Spinal cord (tissue), 10 donors: ENCODE measurements around the gene IFI35. TPM values are rescaled to one million over a fixed set of nuclear protein-coding genes. Genes with fewer than 3 reads are reported as not detected.

ENCODE experiments used
- DNase-seq, 6 donors: peaks; one replicate each; pipeline versions ENCODE4 v3.0.0 to v3.0.0-alpha.2; 2013 to 2015; ENCODE audit warnings: low spot score in 6 of 6, low read depth in 4 of 6
- H3K27ac ChIP-seq: one replicate; pipeline ENCODE4 v1.5.1; 2013; ENCODE audit warnings: low read depth, low read length, control low read depth
- H3K27me3 ChIP-seq: one replicate; pipeline ENCODE4 v1.6.1; 2013; ENCODE audit warnings: low read length; ENCODE audit not compliant: control insufficient read depth, insufficient read depth
- H3K36me3 ChIP-seq: one replicate; pipeline ENCODE4 v1.6.1; 2013; ENCODE audit warnings: low read length; ENCODE audit not compliant: control insufficient read depth, insufficient read depth
- H3K4me1 ChIP-seq: one replicate; pipeline ENCODE4 v1.6.1; 2013; ENCODE audit warnings: low read length; ENCODE audit not compliant: control insufficient read depth, insufficient read depth
- H3K4me3 ChIP-seq: one replicate; pipeline ENCODE4 v1.5.1; 2013; ENCODE audit warnings: low read depth, low read length, control low read depth
- H3K9me3 ChIP-seq: one replicate; pipeline ENCODE4 v1.6.1; 2013; ENCODE audit warnings: low read length; ENCODE audit not compliant: control insufficient read depth, insufficient read depth
- WGBS: methylation state at CpG from one replicate; pipeline ENCODE4 v1.1.5; 2013; ENCODE audit warnings: missing lambda C conversion rate; ENCODE audit not compliant: insufficient coverage; 5-methylcytosine and 5-hydroxymethylcytosine counted together
- polyA plus RNA-seq, 2 donors: library from polyadenylated mRNA; unstranded; fragments of 120-200 nt; gene quantifications; one replicate each; pipeline ENCODE4 v1.2.1, GENCODE V29; 2013; ENCODE audit not compliant: insufficient read length in 2 of 2
- total RNA-seq, 2 donors: library from RNA; depleted of rRNA in 1 of 2; stranded (reverse); fragments of 120-200 nt in 1 of 2; fragments of >200 nt in 1 of 2; gene quantifications; one replicate each; pipeline versions ENCODE4 v1.2.3 to v1.2.4, GENCODE V29; 2013 to 2014
- donor health status: healthy.

The IFI35 gene
- total and polyA plus RNA-seq, 4 donors, result 8.5 to 32.5 (median 11.1) TPM

GRCh38 chr17:42979511-42980273 lies 26.9 kb upstream of the IFI35 start, which contains the start of gene PTGES3L:
Gene PTGES3L, minus strand, starts transcription at chr17:42980080. Its CDS starts 27 bp downstream, at chr17:42980053.
- H3K9me3 ChIP-seq, result no peaks in the 10 kb centered on the region
- H3K4me1 ChIP-seq, result peaks cover 26% of the 10 kb centered on the region
- 27% methylated on average over 14 of the region's 21 CpGs for WGBS
- peak within 1 kb of the TSS; percentile 57 for H3K27ac ChIP-seq
- H3K36me3 ChIP-seq, result peaks cover 12% of the 10 kb centered on the region
- no peaks in the 10 kb centered on the region for H3K27me3 ChIP-seq
- peak within 1 kb of the TSS; percentile 72 for H3K4me3 ChIP-seq
- DNase-seq, result no peak

DNA sequence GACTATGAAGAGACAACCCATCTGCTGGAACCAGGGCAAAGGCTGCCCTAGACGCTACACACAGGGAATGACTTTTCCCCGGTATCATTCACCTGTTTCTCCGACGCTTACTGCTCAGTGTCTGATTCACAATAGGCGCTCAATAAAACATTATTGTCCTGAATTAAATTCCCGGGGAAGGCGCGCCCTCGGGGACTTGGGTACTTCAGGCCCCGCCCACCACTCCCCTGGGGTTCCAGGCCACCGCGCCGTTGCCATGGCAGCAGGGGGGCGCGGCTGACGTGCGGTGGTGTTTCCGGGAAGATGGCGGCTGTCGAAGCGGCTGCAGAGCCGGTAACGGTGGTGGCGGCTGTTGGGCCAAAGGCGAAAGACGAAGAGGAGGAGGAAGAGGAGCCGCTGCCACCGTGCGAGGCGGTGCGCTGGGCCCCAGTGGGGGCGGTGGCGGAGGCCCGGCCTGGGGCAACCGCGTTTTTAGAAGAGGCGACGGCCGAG lies 26.3 kb upstream of the IFI35 start, which contains the start of gene RUNDC1:
RUNDC1 (plus strand) TSS at position 292 of the 492 bp plus-strand sequence; CDS start at position 304, 12 bp downstream.
- Histone ChIP-seq H3K36me3 (peaks cover 15% of the 10 kb centered on the region), H3K4me1 (peaks cover 26% of the 10 kb centered on the region), H3K4me3 (peak within 1 kb of the TSS; percentile 72), H3K27ac (peak within 1 kb of the TSS; percentile 57), H3K27me3 (no peaks in the 10 kb centered on the region), H3K9me3 (no peaks in the 10 kb centered on the region)
- WGBS, result 0% methylated on average over 39 of the region's 39 CpGs
- peak; percentile 66 to 97 (median 86) for DNase-seq

- Histone ChIP-seq H3K27me3 (no peaks in the 10 kb centered on the region), H3K4me3 (peak overlapping the region; percentile 72), H3K27ac (no peak overlapping the region), H3K36me3 (peaks cover 18% of the 10 kb centered on the region), H3K4me1 (peaks cover 26% of the 10 kb centered on the region), H3K9me3 (no peaks in the 10 kb centered on the region)
- DNase-seq, result peak in 2 of 6 donors; percentile 29 to 75
- 0% methylated on average over 63 of the region's 67 CpGs for WGBS
Observed at GRCh38 chr17:42980766-42981397, 25.7 kb upstream of the IFI35 start.

GRCh38 chr17:42982266-42982665 lies 24.3 kb upstream of the IFI35 start:
- Histone ChIP-seq H3K4me1 (peaks cover 26% of the 10 kb centered on the region), H3K36me3 (peaks cover 31% of the 10 kb centered on the region), H3K4me3 (no peak overlapping the region), H3K9me3 (no peaks in the 10 kb centered on the region), H3K27me3 (no peaks in the 10 kb centered on the region), H3K27ac (no peak overlapping the region)
- DNase-seq, result no peak

DNA sequence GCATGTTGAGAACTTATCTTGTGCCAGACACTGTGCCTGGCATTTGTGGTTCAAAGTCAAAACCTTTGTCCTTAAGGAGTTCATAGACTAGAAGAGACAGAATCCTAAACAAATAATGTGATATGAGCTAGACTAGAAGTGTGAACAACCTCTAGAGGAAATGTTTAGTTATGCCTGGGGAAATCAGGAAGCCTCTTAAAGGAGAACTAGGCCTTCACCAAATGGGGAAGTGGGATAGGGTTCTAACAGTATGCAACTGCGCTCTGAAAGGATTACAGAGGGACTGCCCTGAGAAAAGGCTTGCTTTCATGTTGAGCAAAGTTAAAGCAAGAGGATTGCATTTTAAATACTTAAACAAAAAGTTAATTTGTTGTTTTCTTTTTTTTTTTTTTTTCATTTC lies 21.4 kb upstream of the IFI35 start:
- H3K27me3 ChIP-seq, result no peaks in the 10 kb centered on the region
- WGBS, result no CpG with 5 or more reads among the region's 1 CpG
- no peak for DNase-seq
- H3K4me3 ChIP-seq, result no peak overlapping the region
- H3K9me3 ChIP-seq, result no peaks in the 10 kb centered on the region
- H3K27ac ChIP-seq, result no peak overlapping the region
- H3K4me1 ChIP-seq, result peaks cover 15% of the 10 kb centered on the region
- peaks cover 57% of the 10 kb centered on the region for H3K36me3 ChIP-seq

- H3K4me1 ChIP-seq, result no peaks in the 10 kb centered on the region
- WGBS, result 89% methylated on average over 4 of the region's 5 CpGs
- no peak overlapping the region for H3K27ac ChIP-seq
- no peak overlapping the region for H3K4me3 ChIP-seq
- no peaks in the 10 kb centered on the region for H3K27me3 ChIP-seq
- H3K36me3 ChIP-seq, result peaks cover 72% of the 10 kb centered on the region
- H3K9me3 ChIP-seq, result no peaks in the 10 kb centered on the region
- no peak for DNase-seq
Observed at GRCh38 chr17:42989141-42989540, 17.4 kb upstream of the IFI35 start.

- no peaks in the 10 kb centered on the region for H3K9me3 ChIP-seq
- H3K27me3 ChIP-seq, result no peaks in the 10 kb centered on the region
- H3K36me3 ChIP-seq, result peaks cover 70% of the 10 kb centered on the region
- no peak for DNase-seq
- WGBS, result 95% methylated on average over 2 of the region's 6 CpGs
- no peak overlapping the region for H3K4me3 ChIP-seq
- no peak overlapping the region for H3K27ac ChIP-seq
- H3K4me1 ChIP-seq, result no peaks in the 10 kb centered on the region
Observed at GRCh38 chr17:42989726-42990652, 16.6 kb upstream of the IFI35 start.

DNA sequence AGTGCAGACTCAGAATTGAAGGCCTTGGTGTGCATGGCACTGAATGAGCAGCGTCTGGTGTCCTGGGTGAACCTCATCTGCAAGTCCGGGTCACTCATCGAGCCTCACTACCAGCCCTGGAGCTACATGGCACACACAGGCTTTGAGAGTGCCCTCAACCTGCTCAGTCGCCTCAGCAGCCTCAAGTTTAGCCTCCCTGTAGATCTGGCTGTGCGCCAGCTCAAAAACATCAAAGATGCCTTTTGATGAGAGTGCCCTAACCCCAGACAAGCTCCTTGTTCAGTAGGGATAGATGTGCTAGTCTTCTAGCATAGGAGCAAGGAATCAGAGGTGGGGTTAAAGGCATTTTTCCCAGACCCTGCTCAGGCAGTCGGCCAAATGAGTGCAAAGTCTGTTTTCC lies 15.1 kb upstream of the IFI35 start:
- Histone ChIP-seq H3K27me3 (no peaks in the 10 kb centered on the region), H3K27ac (no peak overlapping the region), H3K36me3 (peaks cover 60% of the 10 kb centered on the region), H3K9me3 (no peaks in the 10 kb centered on the region), H3K4me3 (no peak overlapping the region), H3K4me1 (no peaks in the 10 kb centered on the region)
- DNase-seq, result no peak
- 98% methylated on average over 6 of the region's 6 CpGs for WGBS

DNA sequence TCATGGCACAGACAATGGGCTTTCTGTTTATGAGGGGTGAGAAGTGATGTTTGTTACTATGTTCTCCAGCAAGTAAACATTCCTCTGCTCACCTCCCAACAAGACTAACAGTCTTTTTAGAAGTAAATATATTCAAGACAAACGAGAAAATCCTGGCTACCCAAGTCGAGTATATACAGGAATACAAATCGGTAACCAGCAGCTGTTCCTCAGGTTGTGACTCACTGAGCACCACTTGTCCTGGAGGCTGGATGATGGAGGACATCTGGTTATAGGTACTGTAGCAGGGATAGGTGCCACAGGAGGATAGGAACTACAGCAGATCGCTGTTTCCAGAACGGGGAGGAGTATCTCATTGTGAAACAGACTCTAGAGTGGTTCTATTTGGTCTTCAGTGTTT lies 13.7 kb upstream of the IFI35 start:
- no peaks in the 10 kb centered on the region for H3K27me3 ChIP-seq
- peaks cover 47% of the 10 kb centered on the region for H3K36me3 ChIP-seq
- no peak overlapping the region for H3K4me3 ChIP-seq
- H3K27ac ChIP-seq, result no peak overlapping the region
- no peaks in the 10 kb centered on the region for H3K9me3 ChIP-seq
- H3K4me1 ChIP-seq, result no peaks in the 10 kb centered on the region
- WGBS, result 94% methylated on average over 4 of the region's 5 CpGs
- DNase-seq, result no peak
